IPS-20b (cell line): ENCODE results near the gene KCNAB1.

Experiments used
- H3K27ac ChIP-seq: one replicate; pipeline ENCODE4 v1.5.1; 2013; ENCODE audit warnings: low read length
- H3K27me3 ChIP-seq: 2 replicates; pipeline ENCODE4 v1.6.1; 2013; ENCODE audit warnings: mild to moderate bottlenecking, low read length, inconsistent platforms; ENCODE audit not compliant: insufficient read depth
- H3K36me3 ChIP-seq: 2 replicates; pipeline ENCODE4 v1.6.1; 2013; ENCODE audit warnings: low read depth, mild to moderate bottlenecking, inconsistent platforms, low read length, moderate library complexity; ENCODE audit not compliant: insufficient read depth
- H3K4me1 ChIP-seq: 2 replicates; pipeline ENCODE4 v1.6.1; 2013; ENCODE audit warnings: mild to moderate bottlenecking, control low read depth, inconsistent platforms, low read length, moderate library complexity; ENCODE audit not compliant: insufficient read depth
- H3K4me3 ChIP-seq: 2 replicates; pipeline ENCODE4 v1.5.1; 2013; ENCODE audit warnings: mild to moderate bottlenecking, low read length, inconsistent platforms
- H3K9ac ChIP-seq: 2 replicates; pipeline ENCODE4 v1.6.1; 2013; ENCODE audit warnings: low read depth, mild to moderate bottlenecking, inconsistent platforms, low read length, moderate library complexity
- H3K9me3 ChIP-seq: 2 replicates; pipeline ENCODE4 v1.6.1; 2013; ENCODE audit warnings: mild to moderate bottlenecking, low read depth, low read length, inconsistent platforms; ENCODE audit not compliant: insufficient read depth

KCNAB1 gene

GRCh38 chr3:156497326-156497725, 376.9 kb downstream of the KCNAB1 start:
- H3K27ac ChIP-seq = no peak overlapping the region
- no peaks in the 10 kb centered on the region for H3K36me3 ChIP-seq
- no peak overlapping the region for H3K4me3 ChIP-seq
- H3K9me3 ChIP-seq = no peaks in the 10 kb centered on the region; the same call in 1 of the 2 replicates
- no peaks in the 10 kb centered on the region for H3K27me3 ChIP-seq
- H3K9ac ChIP-seq = no peak overlapping the region
- H3K4me1 ChIP-seq = no peaks in the 10 kb centered on the region

- Histone ChIP-seq H3K9me3 (no peaks in the 10 kb centered on the region; the same call in 1 of the 2 replicates), H3K27me3 (no peaks in the 10 kb centered on the region), H3K9ac (no peak overlapping the region), H3K4me3 (no peak overlapping the region), H3K36me3 (no peaks in the 10 kb centered on the region), H3K4me1 (no peaks in the 10 kb centered on the region), H3K27ac (no peak overlapping the region)
Measured at GRCh38 chr3:156498307-156498706, 377.9 kb downstream of the KCNAB1 start.

DNA sequence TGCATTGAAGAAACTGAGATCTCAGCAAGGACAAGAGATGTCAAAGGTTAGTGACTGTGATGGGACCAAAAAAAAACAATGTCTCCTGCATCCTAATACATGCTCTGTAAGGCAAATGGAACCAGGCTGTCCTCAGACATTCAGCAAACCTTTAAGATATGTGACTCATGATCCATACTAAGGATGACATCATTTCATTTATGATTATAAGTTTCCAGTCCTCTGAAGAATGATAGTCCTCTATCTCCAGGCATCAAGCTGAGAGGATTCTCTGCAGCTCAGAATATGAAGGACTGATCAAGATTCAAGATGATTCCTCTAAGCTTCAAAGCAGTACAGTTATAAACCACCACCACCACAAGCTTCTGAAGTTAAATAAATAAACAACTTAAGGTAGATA, 386.9 kb downstream of the KCNAB1 start:
- Histone ChIP-seq H3K4me3 (no peak overlapping the region), H3K4me1 (no peaks in the 10 kb centered on the region; the same call in 1 of the 2 replicates)

DNA sequence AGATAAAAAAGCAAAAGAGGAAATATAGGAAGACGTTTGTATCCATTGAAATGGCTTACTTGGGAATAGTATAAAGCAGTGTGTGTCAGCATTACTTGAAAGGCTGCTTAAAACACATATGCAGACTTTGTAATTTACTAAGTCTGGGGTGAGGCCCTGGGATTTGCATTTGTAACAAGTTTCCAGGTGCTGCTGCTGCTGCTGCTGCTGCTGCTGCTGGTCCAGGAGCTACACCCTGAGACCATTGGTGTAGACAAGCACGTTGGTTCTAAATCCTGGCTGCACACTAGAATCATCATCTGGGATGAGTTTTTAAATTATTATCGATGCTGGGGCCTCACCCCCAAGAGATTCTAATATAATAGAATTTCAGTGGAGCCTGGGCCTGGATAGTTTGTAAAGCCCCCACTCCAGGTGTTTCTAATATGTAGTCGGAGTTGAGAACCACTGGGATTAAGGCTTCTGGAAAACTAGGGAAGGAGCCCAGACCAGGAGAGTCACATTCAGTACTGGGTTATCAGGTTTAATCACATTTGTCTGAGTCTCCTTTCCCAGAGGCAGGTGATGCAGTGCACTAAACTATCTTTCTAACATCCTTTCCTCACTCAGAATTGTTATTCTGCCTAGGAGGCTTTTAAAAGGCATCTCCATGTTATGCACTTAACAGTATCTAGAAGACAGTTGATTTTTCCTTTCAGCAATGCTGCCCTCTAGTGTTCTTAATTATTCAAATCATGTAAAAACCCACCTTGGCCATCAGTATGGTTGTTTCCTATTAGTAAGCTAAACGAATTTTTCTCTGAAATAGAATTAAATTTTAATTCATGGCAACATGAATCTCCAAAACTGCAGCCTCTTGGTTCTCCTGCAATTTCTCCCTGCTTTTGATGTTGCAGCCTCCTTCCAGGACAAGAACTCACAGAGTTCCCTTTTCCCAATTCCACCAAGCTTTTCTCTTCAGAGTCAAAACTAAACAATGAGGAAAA, 389.1 kb downstream of the KCNAB1 start:
- H3K9ac ChIP-seq = no peak overlapping the region
- H3K36me3 ChIP-seq = no peaks in the 10 kb centered on the region
- no peaks in the 10 kb centered on the region for H3K27me3 ChIP-seq
- H3K4me3 ChIP-seq = no peak overlapping the region
- no peaks in the 10 kb centered on the region for H3K9me3 ChIP-seq
- H3K27ac ChIP-seq = no peak overlapping the region
- peaks cover 3% of the 10 kb centered on the region; the same call in 1 of the 2 replicates for H3K4me1 ChIP-seq

More for the DNA sequence above, 386.9 kb downstream of the KCNAB1 start:
- H3K27ac ChIP-seq = no peak overlapping the region
- H3K9me3 ChIP-seq = no peaks in the 10 kb centered on the region
- H3K27me3 ChIP-seq = no peaks in the 10 kb centered on the region
- no peak overlapping the region for H3K9ac ChIP-seq
- H3K36me3 ChIP-seq = no peaks in the 10 kb centered on the region

DNA sequence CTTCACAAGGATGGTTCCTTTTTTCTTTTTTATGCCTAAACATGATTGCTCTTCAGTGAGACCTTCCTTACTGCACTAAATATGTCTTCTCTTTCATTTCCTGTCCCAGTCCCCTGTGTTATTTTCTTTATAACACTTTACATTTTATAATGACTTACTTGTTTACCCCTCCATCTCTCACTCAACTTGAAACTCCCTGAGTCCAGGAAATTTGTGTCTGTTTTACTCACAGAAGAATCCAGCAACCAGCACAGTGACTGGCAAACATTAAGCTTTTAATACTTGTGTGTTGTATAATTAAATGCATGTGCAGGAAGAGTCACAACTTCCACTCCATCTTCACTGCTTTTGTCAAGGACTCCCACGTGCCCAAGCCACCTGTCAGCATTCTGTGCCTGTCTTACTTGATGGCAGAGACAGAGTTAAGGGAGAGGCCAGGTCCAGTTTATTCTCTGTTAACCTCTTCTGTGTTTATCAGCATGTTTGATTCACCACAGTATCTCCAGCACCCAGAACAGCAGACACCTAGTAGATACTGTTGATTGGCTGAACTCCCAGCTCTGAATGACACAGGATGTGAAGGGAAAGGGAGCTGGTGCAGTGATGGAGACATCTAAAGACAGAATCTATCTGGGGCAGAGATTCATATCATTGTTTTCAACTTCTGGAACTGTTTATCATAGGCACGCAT, 391.8 kb downstream of the KCNAB1 start:
- no peaks in the 10 kb centered on the region for H3K27me3 ChIP-seq
- peaks cover 14% of the 10 kb centered on the region; the same call in 1 of the 2 replicates for H3K4me1 ChIP-seq
- no peak overlapping the region for H3K27ac ChIP-seq
- H3K9ac ChIP-seq = no peak overlapping the region
- H3K9me3 ChIP-seq = no peaks in the 10 kb centered on the region
- H3K36me3 ChIP-seq = no peaks in the 10 kb centered on the region
- no peak overlapping the region for H3K4me3 ChIP-seq

DNA sequence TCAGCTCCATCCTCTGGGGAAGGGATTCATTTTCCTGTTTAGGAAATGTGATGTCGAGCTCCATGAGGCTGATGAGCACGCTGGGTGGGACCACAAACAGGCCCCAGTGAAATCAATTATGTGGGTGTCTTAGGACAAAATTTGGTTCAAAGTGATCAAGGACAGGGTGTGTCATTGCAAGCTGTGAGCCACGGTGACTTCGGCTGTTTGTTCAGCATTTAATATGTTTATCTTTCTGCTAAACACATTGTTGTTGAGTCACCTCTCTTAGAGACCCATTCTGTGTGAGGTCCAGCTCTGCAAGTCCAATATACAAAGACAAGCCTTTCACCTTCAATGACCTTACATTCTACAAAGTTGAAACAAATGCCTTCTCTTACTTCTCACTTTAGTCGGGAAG, 393.2 kb downstream of the KCNAB1 start:
- peaks cover 18% of the 10 kb centered on the region; the same call in 1 of the 2 replicates for H3K4me1 ChIP-seq
- no peaks in the 10 kb centered on the region for H3K27me3 ChIP-seq
- no peak overlapping the region for H3K4me3 ChIP-seq
- H3K9ac ChIP-seq = no peak overlapping the region
- H3K27ac ChIP-seq = no peak overlapping the region
- H3K36me3 ChIP-seq = no peaks in the 10 kb centered on the region
- no peaks in the 10 kb centered on the region for H3K9me3 ChIP-seq

GRCh38 chr3:156516284-156516683, 395.9 kb downstream of the KCNAB1 start:
- H3K4me3 ChIP-seq = no peak overlapping the region
- H3K27ac ChIP-seq = no peak overlapping the region
- no peaks in the 10 kb centered on the region for H3K27me3 ChIP-seq
- H3K4me1 ChIP-seq = peaks cover 18% of the 10 kb centered on the region; the same call in 1 of the 2 replicates
- H3K9ac ChIP-seq = no peak overlapping the region
- no peaks in the 10 kb centered on the region for H3K36me3 ChIP-seq
- H3K9me3 ChIP-seq = no peaks in the 10 kb centered on the region

GRCh38 chr3:156516961-156517360, 396.6 kb downstream of the KCNAB1 start:
- H3K4me3 ChIP-seq = no peak overlapping the region
- H3K36me3 ChIP-seq = no peaks in the 10 kb centered on the region
- H3K9me3 ChIP-seq = no peaks in the 10 kb centered on the region
- no peak overlapping the region for H3K27ac ChIP-seq
- H3K9ac ChIP-seq = no peak overlapping the region
- H3K4me1 ChIP-seq = peaks cover 18% of the 10 kb centered on the region; the same call in 1 of the 2 replicates
- H3K27me3 ChIP-seq = no peaks in the 10 kb centered on the region

- Histone ChIP-seq H3K9me3 (no peaks in the 10 kb centered on the region), H3K4me1 (peaks cover 29% of the 10 kb centered on the region; the same call in 1 of the 2 replicates), H3K27ac (no peak overlapping the region), H3K36me3 (no peaks in the 10 kb centered on the region), H3K9ac (no peak overlapping the region), H3K4me3 (no peak overlapping the region), H3K27me3 (no peaks in the 10 kb centered on the region)
Measured at GRCh38 chr3:156518726-156519125, 398.3 kb downstream of the KCNAB1 start.

- no peak overlapping the region for H3K9ac ChIP-seq
- no peak overlapping the region for H3K4me3 ChIP-seq
- no peak overlapping the region for H3K27ac ChIP-seq
- no peaks in the 10 kb centered on the region for H3K36me3 ChIP-seq
- H3K9me3 ChIP-seq = no peaks in the 10 kb centered on the region
- H3K4me1 ChIP-seq = peaks cover 25% of the 10 kb centered on the region; the same call in 1 of the 2 replicates
- no peaks in the 10 kb centered on the region for H3K27me3 ChIP-seq
Measured at GRCh38 chr3:156519758-156520162, 399.4 kb downstream of the KCNAB1 start.

DNA sequence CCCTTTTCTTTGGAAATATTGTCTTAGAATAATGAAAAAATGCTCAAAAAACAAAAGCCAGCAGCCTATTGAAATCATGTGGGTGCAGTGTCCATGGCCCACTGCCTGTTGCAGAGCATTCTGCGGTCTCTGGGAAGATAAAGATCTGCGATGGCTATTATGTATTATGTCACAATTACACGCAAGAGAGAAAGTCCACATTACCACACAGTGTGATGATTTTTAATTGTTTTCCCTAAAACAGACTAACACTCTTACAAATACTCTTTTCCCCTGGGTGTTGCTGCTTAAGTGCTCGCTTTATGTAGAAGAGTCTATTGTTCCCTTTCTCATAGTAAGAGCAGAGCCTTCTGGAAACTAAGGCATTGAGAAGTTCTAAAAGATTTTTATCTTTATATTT, 402.3 kb downstream of the KCNAB1 start:
- H3K27ac ChIP-seq = no peak overlapping the region
- no peaks in the 10 kb centered on the region for H3K27me3 ChIP-seq
- no peak overlapping the region for H3K9ac ChIP-seq
- H3K36me3 ChIP-seq = no peaks in the 10 kb centered on the region
- no peak overlapping the region for H3K4me3 ChIP-seq
- peaks cover 13% of the 10 kb centered on the region; the same call in 1 of the 2 replicates for H3K4me1 ChIP-seq
- H3K9me3 ChIP-seq = no peaks in the 10 kb centered on the region
